AG10803 (cell line): Measurements from ENCODE around the gene LRRIQ1.

Source experiments
- DNase-seq: peaks from one replicate; pipeline ENCODE4 v3.0.0; 2010; ENCODE audit warnings: low read depth
- H3K4me3 ChIP-seq: 2 replicates; pipeline ENCODE4 v1.5.1; 2011; ENCODE audit warnings: mild to moderate bottlenecking, low read length, control low read depth
- TF ChIP-seq, protein P1 (sequence below): conservative IDR thresholded peaks from 2 replicates; pipeline ENCODE4 v1.5.1; 2011; ENCODE audit warnings: mild to moderate bottlenecking, low read length, control low read depth, inconsistent platforms

Gene LRRIQ1

DNA sequence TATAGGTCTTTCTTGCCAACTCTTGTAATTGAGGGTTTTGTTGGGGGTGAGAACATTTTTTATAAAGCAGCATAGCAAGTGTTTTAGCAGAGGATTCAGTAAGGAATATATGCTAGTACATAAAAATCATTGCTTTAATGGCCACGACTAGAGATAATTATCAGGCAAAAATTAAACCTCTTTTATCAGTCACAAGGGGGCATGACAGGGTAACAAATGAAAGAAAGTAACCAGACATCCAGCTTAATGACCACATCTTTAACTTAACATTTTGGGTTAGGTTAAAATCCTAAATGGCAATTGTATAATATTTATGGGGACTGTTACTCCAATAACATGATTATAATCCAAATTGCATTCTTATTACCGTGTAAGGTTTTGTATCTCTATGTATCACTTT, 119.6 kb downstream of the LRRIQ1 start:
- no peak overlapping the region for H3K4me3 ChIP-seq
- TF ChIP-seq, protein P1, sequence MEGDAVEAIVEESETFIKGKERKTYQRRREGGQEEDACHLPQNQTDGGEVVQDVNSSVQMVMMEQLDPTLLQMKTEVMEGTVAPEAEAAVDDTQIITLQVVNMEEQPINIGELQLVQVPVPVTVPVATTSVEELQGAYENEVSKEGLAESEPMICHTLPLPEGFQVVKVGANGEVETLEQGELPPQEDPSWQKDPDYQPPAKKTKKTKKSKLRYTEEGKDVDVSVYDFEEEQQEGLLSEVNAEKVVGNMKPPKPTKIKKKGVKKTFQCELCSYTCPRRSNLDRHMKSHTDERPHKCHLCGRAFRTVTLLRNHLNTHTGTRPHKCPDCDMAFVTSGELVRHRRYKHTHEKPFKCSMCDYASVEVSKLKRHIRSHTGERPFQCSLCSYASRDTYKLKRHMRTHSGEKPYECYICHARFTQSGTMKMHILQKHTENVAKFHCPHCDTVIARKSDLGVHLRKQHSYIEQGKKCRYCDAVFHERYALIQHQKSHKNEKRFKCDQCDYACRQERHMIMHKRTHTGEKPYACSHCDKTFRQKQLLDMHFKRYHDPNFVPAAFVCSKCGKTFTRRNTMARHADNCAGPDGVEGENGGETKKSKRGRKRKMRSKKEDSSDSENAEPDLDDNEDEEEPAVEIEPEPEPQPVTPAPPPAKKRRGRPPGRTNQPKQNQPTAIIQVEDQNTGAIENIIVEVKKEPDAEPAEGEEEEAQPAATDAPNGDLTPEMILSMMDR = 0 out of 2 replicates have a peak, but pooled peaks have one; percentile 5
- DNase-seq = peak; percentile 9

- H3K4me3 ChIP-seq = no peak overlapping the region
- TF ChIP-seq, protein P1 = no peak
- DNase-seq = no peak
Observed at GRCh38 chr12:85156569-85156968, 120.4 kb downstream of the LRRIQ1 start.

DNA sequence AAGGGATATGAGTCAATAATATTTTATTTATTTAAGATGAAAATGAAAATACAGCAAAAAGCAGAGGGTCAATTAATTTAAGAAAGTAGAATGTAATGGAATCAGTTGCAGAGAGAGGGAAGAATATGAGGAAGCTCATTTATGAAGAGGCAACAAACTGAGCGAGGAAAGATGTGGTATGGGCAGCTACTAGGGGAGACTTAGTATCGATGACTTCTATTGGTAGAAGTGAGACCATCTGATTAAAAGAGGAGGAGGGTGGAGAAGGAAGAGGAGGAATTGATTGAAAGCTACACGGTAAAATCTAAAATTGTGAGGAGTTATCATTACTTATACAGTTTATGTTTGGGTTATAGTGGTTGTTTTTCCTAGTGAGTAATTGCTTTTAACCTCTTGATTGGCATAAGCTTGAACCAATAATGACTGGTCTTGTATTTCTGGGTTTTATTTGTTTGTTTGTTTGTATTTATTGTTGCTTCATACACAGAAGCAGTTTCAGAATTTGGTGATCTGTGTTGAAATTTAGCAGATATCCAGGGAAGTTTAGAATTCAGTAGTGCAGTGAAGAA, 121.0 kb downstream of the LRRIQ1 start:
- DNase-seq = no peak
- TF ChIP-seq, protein P1 = no peak
- H3K4me3 ChIP-seq = no peak overlapping the region

DNA sequence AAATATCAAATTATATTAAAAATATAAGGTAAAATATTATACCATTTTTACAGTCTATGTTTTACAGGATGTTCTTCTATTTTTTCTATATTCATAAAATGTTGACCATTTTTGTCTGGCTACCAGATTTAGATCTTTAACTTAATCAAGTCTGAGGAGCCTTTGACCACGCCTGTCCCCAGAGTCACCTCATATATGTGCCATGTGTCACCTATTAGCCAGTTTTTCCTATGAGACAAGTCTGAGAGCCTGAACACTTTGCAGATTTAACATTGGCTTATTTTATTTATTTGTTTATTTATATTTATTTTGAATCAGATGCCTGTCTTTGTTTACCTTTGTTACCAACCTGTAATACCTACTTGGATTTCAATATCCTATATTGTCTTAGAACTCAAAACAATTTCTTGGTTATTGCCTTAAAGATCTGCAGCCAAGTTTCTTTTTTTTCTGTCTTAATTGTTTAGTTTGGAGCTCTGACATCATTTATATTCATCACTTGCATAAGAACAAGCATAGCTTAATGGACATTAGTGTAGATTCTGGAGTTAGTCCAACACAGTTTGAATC, 127.7 kb downstream of the LRRIQ1 start:
- TF ChIP-seq, protein P1 = no peak
- no peak for DNase-seq

GRCh38 chr12:85179680-85180270, 143.6 kb downstream of the LRRIQ1 start:
- TF ChIP-seq, protein P1 = no peak

More for the DNA sequence above, 127.7 kb downstream of the LRRIQ1 start:
- H3K4me3 ChIP-seq = no peak overlapping the region

GRCh38 chr12:85182699-85183098, 146.5 kb downstream of the LRRIQ1 start:
- no peak overlapping the region for H3K4me3 ChIP-seq
- TF ChIP-seq, protein P1 = no peak
- DNase-seq = no peak

More at GRCh38 chr12:85179680-85180270, 143.6 kb downstream of the LRRIQ1 start:
- DNase-seq = no peak
- no peak overlapping the region for H3K4me3 ChIP-seq

DNA sequence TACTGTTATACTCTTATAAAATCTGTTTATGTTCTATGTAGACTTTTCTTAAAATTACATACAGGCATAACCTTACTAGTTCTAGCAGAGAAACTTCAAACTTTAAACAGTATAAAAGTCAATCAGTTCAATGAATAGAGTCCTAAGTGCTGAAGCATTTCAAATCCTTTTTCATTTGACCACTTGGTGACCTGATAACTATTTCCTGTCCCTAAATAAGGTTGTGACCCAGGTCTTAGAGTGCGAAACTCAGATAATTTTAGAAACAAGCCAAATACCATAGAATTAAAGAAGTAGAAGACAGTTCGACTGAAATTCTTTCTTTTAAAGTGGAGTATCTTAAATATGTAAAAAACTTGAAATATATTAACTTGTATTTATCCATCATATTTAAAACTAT, 147.7 kb downstream of the LRRIQ1 start:
- DNase-seq = no peak
- TF ChIP-seq, protein P1 = no peak

More for the DNA sequence above, 147.7 kb downstream of the LRRIQ1 start:
- no peak overlapping the region for H3K4me3 ChIP-seq
